Right ventricle myocardium inferior (tissue), 1 donor: ENCODE results near the gene SPATA21. TPM values are rescaled to one million over a fixed set of nuclear protein-coding genes. Genes with fewer than 3 reads are reported as not detected.

Experiments
- ATAC-seq: fragments of 200-7000 bp; cut with Tn5 transposase; one replicate; pipeline ENCODE4 v1.9.1; 2020; ENCODE audit warnings: mild to moderate bottlenecking, moderate library complexity
- DNase-seq: peaks from one replicate; pipeline ENCODE4 v3.0.0; 2021; ENCODE audit errors: missing footprints
- intact Hi-C: fragments of 100-400 bp; cut with DNase I; formaldehyde crosslinking; loops from one replicate; pipeline ENCODE4 v1.11.0; 2022
- total RNA-seq: library from RNA; stranded (reverse); fragmentation: NEBNext Ultra II Directional; extraction: Animal tissue kit (Norgen Biotek cat#: 25700); gene quantifications from one replicate; pipeline ENCODE4 v1.2.1, GENCODE V29; 2021
- donor health status: DM: no; HTN: yes; CAD: no; lungs with severe emphysema.

SPATA21 gene
- total RNA-seq, 1 donor from 2014 or later: not detected

DNA sequence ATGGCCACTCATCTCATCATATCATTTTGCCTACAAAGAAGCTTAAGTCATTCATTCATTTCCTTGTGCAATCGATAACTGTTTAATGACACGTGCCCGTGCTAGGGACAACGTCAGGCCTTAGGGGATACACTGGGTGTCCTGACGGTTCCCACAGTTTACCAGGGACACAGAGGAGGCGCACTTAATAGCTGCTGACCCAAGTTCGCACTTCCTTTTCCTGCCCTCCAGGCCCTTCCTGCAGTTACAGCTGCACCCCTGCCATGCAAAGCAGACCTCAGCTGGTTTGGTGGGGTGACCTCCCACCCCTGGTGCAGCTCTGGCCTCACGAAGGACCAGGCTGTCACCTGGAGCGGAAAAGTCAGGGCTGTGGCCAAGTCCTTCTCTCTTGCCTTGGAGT, 4.2 kb downstream of the SPATA21 start:
- DNase-seq: no peak
- intact Hi-C loops: no loop called here
- no peak for ATAC-seq

DNA sequence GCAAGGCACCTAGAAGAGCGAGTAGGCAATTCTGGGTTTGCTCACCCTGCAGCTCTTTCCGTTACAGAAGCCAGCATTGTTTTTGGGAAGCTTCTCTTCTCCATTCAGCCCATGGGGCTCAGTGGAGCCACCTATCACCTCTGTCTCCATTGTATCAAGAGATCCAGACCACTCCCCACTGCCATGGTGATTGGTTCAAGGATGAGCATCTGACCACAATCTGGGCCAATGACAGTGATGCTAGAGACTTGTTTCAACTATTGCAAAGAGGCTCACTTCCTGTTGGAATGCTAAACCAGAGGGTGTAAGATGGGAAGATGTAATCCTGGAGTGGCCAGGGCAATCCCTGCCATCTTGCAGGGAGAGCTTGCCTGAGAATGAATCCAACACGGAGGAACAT, 6.6 kb downstream of the SPATA21 start:
- intact Hi-C loops: no loop called here
- ATAC-seq: no peak
- no peak for DNase-seq

DNA sequence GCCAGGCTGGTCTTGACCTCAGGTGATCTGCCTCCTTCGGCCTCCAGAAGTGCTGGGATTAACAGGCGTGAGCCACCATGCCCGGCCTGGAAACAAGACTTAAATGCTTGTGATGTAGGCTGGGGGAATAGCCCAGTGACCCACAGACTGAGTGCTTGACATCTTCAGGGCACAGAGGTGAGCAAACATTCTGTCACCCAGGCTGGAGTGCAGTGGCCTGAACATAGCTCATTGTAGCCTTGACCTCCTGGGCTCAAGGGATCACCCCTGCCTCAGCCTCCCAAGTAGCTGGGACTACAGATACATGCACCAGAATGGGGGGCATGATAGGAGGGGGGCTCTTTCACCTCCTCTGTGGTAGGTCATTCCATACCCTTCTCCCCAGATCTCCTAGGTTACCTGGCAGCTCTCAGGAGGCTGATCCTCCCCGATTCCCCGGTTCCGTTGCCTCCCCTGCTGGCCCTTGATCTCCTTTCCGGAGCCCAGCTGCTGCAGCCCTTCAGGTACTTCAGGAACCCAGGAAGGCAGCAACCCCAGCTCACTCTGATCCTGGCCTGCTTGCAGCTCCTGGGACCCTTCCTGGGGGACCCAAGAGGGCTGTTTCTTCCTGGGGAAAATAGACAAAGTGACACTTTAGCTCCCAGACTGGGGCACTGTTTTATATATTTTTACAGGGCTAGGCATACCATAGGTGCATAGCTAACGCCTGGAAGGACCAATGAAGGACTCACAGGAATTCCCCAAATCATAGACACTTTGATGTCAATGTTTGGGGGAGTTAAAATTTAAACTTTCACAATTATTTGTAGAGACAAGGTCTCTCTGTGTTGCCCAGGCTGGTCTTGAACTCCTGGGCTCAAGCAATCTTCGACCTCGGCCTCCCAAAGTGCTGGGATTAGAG, 11.8 kb downstream of the SPATA21 start:
- ATAC-seq (no peak), DNase-seq (no peak)
- intact Hi-C loops: no loop called here

DNA sequence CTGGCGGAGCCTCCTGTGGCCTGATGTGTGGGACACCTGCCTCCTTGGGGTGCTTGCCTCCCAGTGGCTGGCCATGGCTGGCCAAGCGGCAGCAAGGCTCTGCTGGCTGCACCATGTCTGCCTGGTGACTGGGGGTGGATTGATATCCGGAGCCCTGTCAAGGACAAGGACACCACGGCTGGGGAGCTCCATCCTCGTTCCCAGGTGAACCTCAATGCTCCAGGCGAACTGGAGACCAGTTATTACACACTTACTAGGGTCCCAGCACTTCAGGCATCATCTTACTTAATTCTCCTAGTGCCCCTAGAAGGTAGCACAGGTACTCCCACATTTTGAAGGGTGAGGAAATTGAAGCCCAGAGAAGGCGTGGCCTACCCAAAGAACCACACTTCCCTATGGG, 15.2 kb downstream of the SPATA21 start:
- intact Hi-C loops: no loop called here
- ATAC-seq: no peak

DNA sequence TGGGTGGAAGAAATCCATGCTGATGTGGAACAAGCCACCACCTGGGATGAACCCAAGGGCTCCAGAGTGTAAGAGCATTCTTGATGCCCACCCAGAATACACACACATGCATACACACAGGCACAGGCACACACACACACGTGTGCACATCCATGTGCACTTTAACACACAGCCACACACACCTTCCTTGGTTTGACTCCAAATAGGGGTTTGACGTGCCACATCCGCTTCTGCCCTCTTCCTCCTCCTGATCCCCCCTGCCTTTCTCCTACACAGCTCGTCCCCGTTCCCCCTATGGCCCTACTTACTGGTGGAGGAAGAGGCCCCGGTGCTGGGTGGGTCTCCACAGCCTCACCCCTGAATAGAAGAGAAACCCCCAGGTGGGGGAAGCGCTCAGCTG, 16.0 kb downstream of the SPATA21 start:
- DNase-seq (no peak), ATAC-seq (no peak)
- intact Hi-C loops: no loop called here

More for the DNA sequence above, 15.2 kb downstream of the SPATA21 start:
- no peak for DNase-seq

DNA sequence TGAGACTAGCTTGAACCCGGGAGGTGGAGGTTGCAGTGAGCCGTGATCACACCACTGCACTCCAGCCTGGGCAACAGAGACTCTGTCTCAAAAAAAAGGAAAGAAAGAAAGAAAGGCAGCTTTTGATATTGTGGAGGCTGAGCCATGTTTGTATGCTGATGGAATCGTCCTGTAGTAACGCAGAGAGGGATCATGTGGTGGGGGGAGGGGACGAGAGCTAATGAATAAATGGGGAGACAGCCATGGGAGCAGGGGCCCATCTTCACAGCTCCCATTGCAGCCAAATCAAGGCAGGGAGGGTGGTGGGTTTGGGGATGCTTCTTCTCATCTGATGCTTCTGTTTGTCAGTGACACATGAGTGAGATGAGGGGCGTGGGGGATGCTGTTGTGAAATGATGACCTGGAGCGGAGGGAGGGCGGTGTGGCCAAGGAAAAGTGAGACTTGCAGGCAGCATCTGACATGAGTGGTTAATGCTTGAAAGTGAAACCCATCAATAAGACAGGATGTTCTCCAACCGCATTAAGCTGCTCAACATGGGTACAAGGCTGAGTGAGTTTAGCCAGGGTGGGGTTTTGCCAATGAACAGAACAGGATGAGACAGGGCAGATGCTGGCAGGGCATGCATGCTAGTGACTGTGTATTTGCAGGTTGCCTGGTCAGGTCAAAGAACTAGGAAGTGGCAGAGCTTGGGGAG, 16.7 kb downstream of the SPATA21 start:
- ATAC-seq (no peak), DNase-seq (no peak)
- intact Hi-C loops: no loop called here

DNA sequence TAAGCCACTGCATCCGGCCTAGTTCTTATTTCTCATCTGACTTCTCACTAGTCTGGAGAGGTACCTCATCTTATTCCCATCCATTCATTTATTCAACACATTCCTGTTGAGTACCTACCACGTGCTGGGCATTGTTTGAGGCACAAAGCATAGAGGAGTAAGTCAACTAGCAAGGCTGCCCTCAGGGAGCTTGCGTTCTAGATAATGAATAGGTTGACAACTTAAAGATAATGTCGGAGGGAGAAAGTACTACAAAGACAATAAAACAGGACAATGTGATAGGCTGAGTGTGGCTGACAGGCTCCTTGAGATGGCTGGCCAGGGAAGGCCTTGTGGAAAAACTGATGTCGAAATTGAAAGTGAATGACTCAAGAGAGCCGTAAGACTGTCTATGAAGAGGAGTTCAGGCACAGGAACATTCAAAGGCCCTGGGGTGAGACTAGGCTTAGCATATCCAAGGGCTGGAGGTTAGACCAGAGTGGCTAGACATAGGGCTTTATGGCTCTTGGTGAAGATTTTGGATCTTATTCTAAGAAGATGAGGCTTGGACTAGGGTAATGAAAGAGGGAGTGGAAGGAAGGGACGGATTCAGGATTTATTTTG, 18.3 kb downstream of the SPATA21 start:
- no peak for ATAC-seq
- intact Hi-C loops: no loop called here
- no peak for DNase-seq

DNA sequence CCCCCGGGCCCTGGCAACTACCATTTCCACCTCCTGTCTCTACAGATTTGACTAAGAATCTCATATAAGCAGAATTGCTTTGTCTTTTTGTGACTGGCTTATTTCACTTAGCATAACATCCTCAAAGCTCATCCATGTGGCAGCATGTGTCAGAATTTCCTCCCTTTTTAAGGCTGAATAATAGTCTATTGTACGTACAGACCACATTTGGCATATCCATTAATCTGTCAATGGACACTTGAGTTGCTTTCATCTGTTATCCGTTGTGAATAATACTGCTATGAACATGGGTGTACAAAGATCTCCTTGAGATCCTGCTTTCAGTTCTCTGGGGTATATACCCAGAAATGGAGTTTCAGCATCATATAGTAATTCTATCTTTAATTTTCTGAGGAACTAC, 24.0 kb downstream of the SPATA21 start:
- no peak for DNase-seq
- intact Hi-C loops: no loop called here
- no peak for ATAC-seq

DNA sequence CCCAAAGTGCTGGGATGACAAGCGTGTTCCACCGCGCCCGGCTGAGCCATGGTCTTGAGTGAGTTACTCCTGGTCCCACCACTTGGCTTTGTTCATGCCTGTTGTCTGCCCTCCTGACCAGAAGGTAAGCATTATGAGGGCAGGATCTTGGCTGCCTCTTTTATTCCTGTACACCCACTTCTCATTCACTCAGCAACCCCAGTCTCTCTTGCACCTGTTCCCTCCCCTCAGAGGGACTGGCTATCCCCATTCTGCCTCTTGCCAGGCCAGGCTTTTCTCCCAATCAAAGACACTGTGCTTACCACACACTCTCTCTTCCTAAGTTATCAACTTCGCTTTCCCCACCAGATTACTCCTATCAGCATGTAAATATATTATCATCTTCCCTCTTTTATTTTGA, 26.4 kb downstream of the SPATA21 start:
- ATAC-seq: no peak
- intact Hi-C loops: no loop called here
- DNase-seq: no peak

DNA sequence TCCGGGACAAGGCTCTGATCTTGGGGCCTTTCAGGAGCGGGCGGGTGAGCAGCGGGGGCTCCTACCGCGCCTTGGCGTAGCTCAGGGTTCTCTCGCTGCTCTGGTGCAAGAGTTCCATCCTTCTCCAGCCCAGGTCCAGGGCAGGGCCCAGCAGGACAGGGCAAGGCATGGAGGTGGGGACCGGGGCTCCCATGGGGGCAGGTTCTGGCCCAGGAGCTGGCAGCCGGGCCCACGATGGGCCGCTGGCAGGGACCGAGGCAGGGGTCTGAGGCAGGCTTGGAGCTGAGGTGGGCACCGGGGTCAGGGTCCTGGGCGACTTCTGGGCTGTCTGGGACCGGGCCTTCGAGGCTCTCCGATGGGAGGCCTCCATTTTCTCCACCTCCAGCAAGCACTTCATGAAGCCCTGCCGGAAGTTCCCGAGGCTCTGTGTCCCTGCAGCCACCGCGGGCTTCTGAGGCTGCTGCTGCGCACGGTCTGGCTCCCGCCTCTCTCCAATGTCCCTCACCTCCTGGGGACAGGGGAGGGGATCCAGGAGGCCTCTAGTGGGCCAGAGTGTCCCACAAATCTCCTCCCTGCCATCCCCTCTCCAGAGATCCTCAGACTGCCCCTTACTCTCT, 27.6 kb downstream of the SPATA21 start:
- intact Hi-C loops: no loop called here
- DNase-seq (no peak), ATAC-seq (no peak)

DNA sequence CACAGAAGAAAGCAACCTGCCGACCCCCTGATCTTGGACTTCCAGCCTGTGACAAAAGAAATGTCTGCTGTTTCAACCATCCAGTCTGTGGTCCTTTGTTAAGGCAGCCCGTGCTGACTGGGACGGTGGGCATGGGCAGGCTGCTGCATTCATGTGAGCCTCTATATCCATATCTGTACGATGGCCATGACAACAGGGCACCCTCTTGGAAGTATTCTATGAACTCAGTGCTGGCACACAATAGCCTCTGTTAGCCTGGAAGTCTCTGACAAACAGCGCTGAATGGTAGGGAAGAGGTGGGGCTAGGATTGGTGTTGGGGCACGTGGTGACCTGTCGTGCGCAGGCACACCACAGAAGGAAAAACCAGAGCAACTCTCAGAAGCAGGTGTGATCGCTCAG, 30.4 kb downstream of the SPATA21 start:
- no peak for DNase-seq
- no peak for ATAC-seq
- intact Hi-C loops: no loop called here

DNA sequence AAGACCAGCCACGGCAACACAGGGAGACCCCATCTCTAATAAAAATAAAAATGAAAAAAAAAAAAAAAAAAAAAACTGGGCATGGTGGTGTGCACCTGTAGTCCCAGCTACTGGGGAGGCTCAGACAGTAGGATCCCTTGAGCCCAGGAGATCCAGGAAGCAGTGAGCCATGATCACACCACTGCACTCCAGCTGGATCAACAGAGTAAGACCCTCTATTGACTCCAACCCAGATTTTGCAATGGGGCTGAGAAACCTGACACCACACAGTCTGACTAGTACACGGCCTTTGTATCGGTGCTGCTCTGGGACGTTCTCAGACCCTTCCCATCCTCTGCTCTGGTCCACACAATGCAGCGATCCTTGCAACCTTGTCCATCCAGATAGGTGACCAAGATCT, 31.8 kb downstream of the SPATA21 start:
- intact Hi-C loops: no loop called here
- ATAC-seq (no peak), DNase-seq (no peak)

DNA sequence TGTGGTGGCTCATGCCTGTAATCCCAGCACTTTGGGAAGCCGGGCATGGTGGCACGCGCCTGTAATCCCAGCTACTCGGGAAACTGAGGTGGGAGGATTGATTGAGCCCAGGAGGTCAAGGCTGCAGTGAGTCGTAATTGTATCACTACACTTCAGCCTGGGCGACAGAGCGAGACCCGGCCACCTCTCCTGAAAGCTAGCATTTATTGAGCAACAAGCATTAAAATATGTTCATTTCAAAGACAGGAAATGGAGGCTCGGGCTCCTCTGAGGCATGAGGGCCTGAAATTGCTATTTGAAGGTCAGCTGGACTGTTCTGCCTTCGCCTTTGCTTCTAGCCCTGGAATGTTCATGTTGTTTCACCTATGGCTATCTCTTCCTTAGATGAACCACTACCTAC, 34.5 kb downstream of the SPATA21 start:
- ATAC-seq (no peak), DNase-seq (no peak)
- intact Hi-C loops: no loop called here

DNA sequence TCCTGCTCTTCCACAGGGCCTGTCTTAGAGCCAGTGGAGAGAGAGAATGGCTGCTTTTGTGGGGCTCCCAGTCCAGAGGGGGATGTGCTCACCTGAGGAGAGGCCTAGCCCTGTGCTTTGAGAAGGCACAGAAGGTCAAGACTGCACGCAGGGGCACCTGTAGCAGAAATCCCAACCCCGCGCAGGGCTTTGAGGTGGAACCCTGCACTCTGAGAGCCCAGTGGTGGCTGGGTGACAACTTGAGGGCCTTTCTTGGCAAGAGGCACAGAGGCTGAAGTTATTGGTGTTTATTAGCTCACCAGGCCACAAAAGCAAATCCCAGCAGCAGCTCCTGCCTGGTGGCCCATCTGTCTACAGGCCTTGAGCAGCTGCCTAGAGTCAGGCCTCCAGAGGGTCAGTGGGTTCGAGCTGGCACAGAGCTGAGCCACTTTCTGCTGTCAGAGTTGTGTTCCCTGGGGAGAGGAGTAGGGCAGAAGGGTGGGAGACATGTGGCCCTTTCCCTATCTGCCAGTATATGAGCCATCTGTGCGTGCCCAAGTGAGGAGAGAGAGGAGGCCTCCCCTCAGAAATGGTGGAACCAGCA, 38.8 kb downstream of the SPATA21 start:
- no peak for DNase-seq
- ATAC-seq: no peak
- intact Hi-C loops: no loop called here

DNA sequence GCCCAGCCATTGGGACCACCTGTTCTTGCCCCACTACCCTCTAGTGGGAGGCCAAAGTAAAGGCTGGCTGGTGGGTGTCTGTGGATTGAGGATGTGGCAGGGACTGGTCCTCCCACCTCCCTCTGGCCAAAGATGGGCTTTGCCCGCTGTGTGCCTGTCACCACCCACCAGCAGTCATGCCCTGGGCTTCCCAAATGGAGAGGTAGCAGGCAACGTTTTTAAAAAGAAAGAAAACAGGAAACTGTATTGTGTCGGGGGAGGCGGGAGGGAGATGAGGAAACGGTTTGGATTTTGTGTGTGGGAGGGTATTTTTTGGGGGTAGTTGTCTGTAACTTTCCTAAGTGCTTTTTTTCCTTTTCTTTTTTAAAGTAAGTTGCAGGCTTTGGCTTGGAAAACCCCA, 40.1 kb downstream of the SPATA21 start:
- no peak for ATAC-seq
- intact Hi-C loops: no loop called here
- DNase-seq: no peak

DNA sequence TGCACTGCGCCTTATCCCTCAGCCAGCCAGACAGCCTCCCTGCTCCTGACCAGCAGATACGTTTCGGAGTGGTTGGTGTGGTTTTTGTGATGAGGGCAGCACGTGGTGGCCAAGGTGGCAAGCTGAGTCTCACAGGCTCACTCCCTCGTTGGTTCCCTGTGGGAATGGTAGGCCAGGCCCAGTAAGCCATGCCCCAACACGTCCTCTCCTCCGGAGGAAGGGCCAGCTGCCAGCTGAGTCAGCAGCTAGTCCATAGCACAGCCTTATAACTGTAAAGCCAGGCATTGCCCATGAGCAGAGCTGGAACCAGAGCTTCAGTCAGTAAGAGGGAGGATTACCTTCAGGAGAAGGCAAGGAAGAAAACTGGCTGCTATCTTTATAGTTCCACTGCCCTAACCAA, 40.6 kb downstream of the SPATA21 start:
- DNase-seq: no peak
- intact Hi-C loops: no loop called here
- no peak for ATAC-seq

DNA sequence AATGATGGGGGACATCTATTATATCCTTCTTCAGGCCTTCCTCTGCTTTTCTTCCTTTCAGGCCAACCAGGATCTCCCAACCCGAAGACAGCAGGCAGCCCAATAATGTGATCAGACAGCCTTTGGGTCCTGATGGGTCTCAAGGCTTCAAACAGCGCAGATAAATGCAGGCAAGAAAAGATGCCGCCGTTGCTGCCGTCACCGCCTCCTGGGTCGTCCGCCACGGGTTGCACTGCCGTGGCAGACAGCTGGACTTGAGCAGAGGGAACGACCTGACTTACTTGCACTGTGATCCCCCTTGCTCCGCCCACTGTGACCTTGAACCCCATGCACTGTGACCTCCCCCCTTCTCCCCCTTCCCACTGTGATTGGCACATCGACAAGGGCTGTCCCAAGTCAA, 42.2 kb downstream of the SPATA21 start:
- no peak for ATAC-seq
- no peak for DNase-seq
- intact Hi-C loops: no loop called here

DNA sequence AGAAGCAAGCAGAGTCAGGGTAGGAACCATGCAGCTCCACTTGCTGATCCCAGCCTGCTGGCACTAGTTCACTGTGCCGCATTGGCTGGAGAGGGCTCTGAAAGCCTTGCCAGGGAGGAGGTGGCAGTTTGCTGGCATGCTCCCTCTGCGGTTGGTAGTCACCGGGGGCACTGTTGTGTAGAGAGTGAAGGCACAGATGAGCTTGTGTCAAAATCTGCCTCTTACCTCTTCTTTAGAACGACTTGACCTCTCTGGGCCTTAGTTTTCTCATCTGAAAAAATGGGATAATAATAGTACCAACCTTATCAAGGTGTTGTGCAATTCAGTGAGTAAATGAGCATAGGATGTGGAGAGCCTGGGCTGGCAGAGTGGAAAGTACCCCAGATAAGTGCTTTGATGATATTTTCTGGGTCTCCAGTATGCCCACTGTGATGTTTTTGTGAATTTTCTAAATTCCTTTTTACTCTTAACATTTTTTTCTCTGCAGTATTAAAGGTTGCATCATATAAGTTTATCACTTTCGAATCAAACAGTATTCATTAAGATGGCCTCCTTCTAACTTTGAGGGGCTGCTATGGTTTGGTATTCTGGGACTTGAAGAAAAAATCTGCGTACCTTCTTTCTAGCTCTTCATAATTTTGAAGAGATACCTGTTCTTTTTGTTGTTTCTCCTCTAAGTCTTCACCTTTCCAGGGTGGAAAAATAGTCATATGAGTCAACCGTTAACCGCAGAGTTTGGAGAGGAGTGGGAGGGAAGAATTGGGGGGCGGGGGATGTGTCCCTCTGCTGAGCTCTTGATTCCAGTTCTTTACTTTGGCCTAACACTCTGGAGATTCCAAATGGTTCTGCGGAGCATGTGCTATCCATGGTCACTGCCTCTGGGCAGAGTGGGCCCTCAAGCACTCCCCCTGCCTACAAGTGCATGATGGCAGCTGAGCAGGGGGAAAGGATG, 43.4 kb downstream of the SPATA21 start:
- DNase-seq: no peak
- no peak for ATAC-seq

More for the DNA sequence above, 43.4 kb downstream of the SPATA21 start:
- intact Hi-C loops: no loop called here
